Lung (tissue), 12 donors: Measurements from ENCODE around the gene TRIM2. TPM values are rescaled to one million over a fixed set of nuclear protein-coding genes. Genes with fewer than 3 reads are reported as not detected.

Source experiments
- ATAC-seq: fragments of 200-7000 bp; cut with Tn5 transposase; one replicate; pipeline ENCODE4 v1.9.1; 2020; ENCODE audit warnings: moderate number of reproducible peaks; ENCODE audit not compliant: insufficient read depth, low FRiP score
- DNase-seq, 3 donors: peaks; one replicate each; pipeline ENCODE4 v3.0.0-alpha.2; 2013 to 2017
- H3K27ac ChIP-seq, 2 donors: one replicate each; pipeline ENCODE4 v1.5.1; 2013; ENCODE audit warnings: mild to moderate bottlenecking in 2 of 2, moderate library complexity in 2 of 2, control low read depth in 1 of 2, inconsistent platforms in 1 of 2, low read depth in 1 of 2, low read length in 1 of 2
- H3K27me3 ChIP-seq, 3 donors: one replicate each; pipeline ENCODE4 v1.5.1; 2013; ENCODE audit warnings: low read length in 2 of 3; ENCODE audit not compliant: control insufficient read depth in 3 of 3, insufficient read depth in 3 of 3
- H3K36me3 ChIP-seq, 4 donors: one replicate each; pipeline ENCODE4 v1.5.1; 2013; ENCODE audit warnings: low read length in 4 of 4, mild to moderate bottlenecking in 1 of 4, moderate library complexity in 1 of 4; ENCODE audit not compliant: control insufficient read depth in 4 of 4, insufficient read depth in 4 of 4
- H3K4me1 ChIP-seq, 5 donors: one replicate each; pipeline ENCODE4 v1.5.1; 2013; ENCODE audit warnings: low read length in 5 of 5, mild to moderate bottlenecking in 2 of 5, moderate library complexity in 1 of 5; ENCODE audit not compliant: control insufficient read depth in 5 of 5, insufficient read depth in 5 of 5
- H3K4me3 ChIP-seq: one replicate; pipeline ENCODE4 v1.5.1; 2013; ENCODE audit warnings: mild to moderate bottlenecking, control low read depth, moderate library complexity
- H3K9ac ChIP-seq, 2 donors: one replicate each; pipeline ENCODE4 v1.5.1; 2013; ENCODE audit warnings: low read length in 2 of 2, control low read depth in 1 of 2; ENCODE audit not compliant: insufficient read depth in 1 of 2
- H3K9me3 ChIP-seq, 4 donors: one replicate each; pipeline ENCODE4 v1.5.1; 2013; ENCODE audit warnings: low read length in 3 of 4, mild to moderate bottlenecking in 1 of 4, moderate library complexity in 1 of 4; ENCODE audit not compliant: control insufficient read depth in 4 of 4, insufficient read depth in 3 of 4
- CTCF ChIP-seq: IDR thresholded peaks from 2 replicates; pipeline ENCODE4 v1.5.1; 2012; ENCODE audit warnings: mild to moderate bottlenecking; ENCODE audit errors: control extremely low read depth, extremely low read depth
- WGBS, 2 donors: extraction: QIAGEN DNeasy Blood & Tissue Kit; methylation state at CpG; one replicate each; pipeline ENCODE4 v1.1.7; 2013; 5-methylcytosine and 5-hydroxymethylcytosine counted together
- polyA plus RNA-seq, 2 donors: library from polyadenylated mRNA; stranded (reverse); fragments of 200-250 nt; gene quantifications; one replicate each; pipeline ENCODE4 v1.2.1, GENCODE V29; 2013
- total RNA-seq, 2 donors: library from RNA; depleted of rRNA in 1 of 2; stranded (reverse); fragments of >200 nt in 1 of 2; gene quantifications; one replicate each; pipeline ENCODE4 v1.2.1, GENCODE V29; 2014 to 2021
- donor health status: control.
- donor health status: control.
- donor health status: Bipolar disorder and iron deficiency.
- donor health status: healthy.
- donor health status: DM: yes; HTN: yes; CAD: no.

The TRIM2 gene
- total and polyA plus RNA-seq, 4 donors = 9.1 to 74.0 (median 38.1) TPM

GRCh38 chr4:153362184-153362583 is 157.9 kb downstream of the TRIM2 start:
- Histone ChIP-seq H3K36me3 (no peaks in the 10 kb centered on the region), H3K4me3 (no peak overlapping the region), H3K27ac (no peak overlapping the region), H3K9ac (no peak overlapping the region), H3K9me3 (no peaks in the 10 kb centered on the region), H3K27me3 (no peaks in the 10 kb centered on the region), H3K4me1 (peaks cover 0 to 8% (median 0%) of the 10 kb centered on the region in 5 donors)
- peak; percentile 61 to 90 (median 89) for DNase-seq
- TF ChIP-seq CTCF = no peak
- ATAC-seq = no peak
- 81 to 89% methylated on average over 3 of the region's 3 CpGs for WGBS, 2 donors

- Histone ChIP-seq H3K4me3 (no peak overlapping the region), H3K9me3 (no peaks in the 10 kb centered on the region), H3K27me3 (no peaks in the 10 kb centered on the region), H3K36me3 (no peaks in the 10 kb centered on the region), H3K4me1 (peaks cover 0 to 8% (median 0%) of the 10 kb centered on the region in 5 donors), H3K9ac (no peak overlapping the region), H3K27ac (no peak overlapping the region)
- TF ChIP-seq CTCF = no peak
- ATAC-seq (no peak), DNase-seq (no peak)
- WGBS, 2 donors = 98% methylated on average over 4 of the region's 4 CpGs
Measured at GRCh38 chr4:153364061-153364460, 159.8 kb downstream of the TRIM2 start.

GRCh38 chr4:153365003-153365402 is 160.8 kb downstream of the TRIM2 start:
- DNase-seq (no peak), ATAC-seq (no peak)
- Histone ChIP-seq H3K4me1 (peaks cover 0 to 8% (median 0%) of the 10 kb centered on the region in 5 donors), H3K36me3 (no peaks in the 10 kb centered on the region), H3K27ac (no peak overlapping the region), H3K9ac (no peak overlapping the region), H3K27me3 (no peaks in the 10 kb centered on the region), H3K4me3 (no peak overlapping the region), H3K9me3 (no peaks in the 10 kb centered on the region)
- 90 to 91% methylated on average over 2 of the region's 2 CpGs for WGBS, 2 donors
- no peak for TF ChIP-seq CTCF

GRCh38 chr4:153366486-153366885 is 162.2 kb downstream of the TRIM2 start:
- Histone ChIP-seq H3K4me1 (peaks cover 0 to 8% (median 0%) of the 10 kb centered on the region in 5 donors), H3K9ac (no peak overlapping the region), H3K27me3 (no peaks in the 10 kb centered on the region), H3K9me3 (no peaks in the 10 kb centered on the region), H3K4me3 (no peak overlapping the region), H3K27ac (no peak overlapping the region), H3K36me3 (peaks cover 0 to 3% (median 0%) of the 10 kb centered on the region in 4 donors)
- ATAC-seq = no peak
- no peak for DNase-seq
- WGBS, 2 donors = 76 to 87% methylated on average over 1 of the region's 1 CpG
- TF ChIP-seq CTCF = no peak
